Activated CD8-positive, alpha-beta memory T cell treated with anti-CD3 and anti-CD28 coated beads, Interleukin-2, amount 10 ng/mL, durations not matched to agents 7 days and 5 days (primary cell): ENCODE measurements around the gene DAGLA. TPM values are rescaled to one million over a fixed set of nuclear protein-coding genes. Genes with fewer than 3 reads are reported as not detected.
A peak's percentile ranks its signal among the peaks of the same experiment; 100 is the strongest.

Experiments
- ATAC-seq: fragments of 150-1000 bp; cut with Tn5 transposase; one replicate; pipeline ENCODE4 v1.10.0; 2021; ENCODE audit warnings: moderate library complexity
- CTCF ChIA-PET: fragments of 350-600 bp; sonication (Branson Sonifier 250); formaldehyde crosslinking; loops from one replicate; lab custom pipeline; 2021; ENCODE audit warnings: antibody characterized with exemption; lab: Charles Lee
- DNase-seq: peaks from one replicate; pipeline ENCODE4 v3.0.0-alpha.2; 2020
- H3K27ac Mint-ChIP-seq: one replicate; pipeline ENCODE4 v1.8.0; 2021; ENCODE audit warnings: mild to moderate bottlenecking, mixed read lengths
- H3K27me3 Mint-ChIP-seq: one replicate; pipeline ENCODE4 v1.8.0; 2021; ENCODE audit warnings: mixed read lengths
- H3K36me3 Mint-ChIP-seq: one replicate; pipeline ENCODE4 v1.8.0; 2021; ENCODE audit warnings: mild to moderate bottlenecking, mixed read lengths
- H3K4me1 Mint-ChIP-seq: one replicate; pipeline ENCODE4 v1.8.0; 2021; ENCODE audit warnings: mixed read lengths
- H3K4me3 Mint-ChIP-seq: one replicate; pipeline ENCODE4 v1.8.0; 2021; ENCODE audit warnings: mild to moderate bottlenecking, moderate library complexity, mixed read lengths
- H3K9me3 Mint-ChIP-seq: one replicate; pipeline ENCODE4 v1.8.0; 2022; ENCODE audit warnings: low read depth, mixed read lengths
- total RNA-seq, 2 experiments: library from RNA; stranded (reverse); gene quantifications; one replicate each; pipeline ENCODE4 v1.2.3, GENCODE V29; 2021

Gene DAGLA
- total RNA-seq, 2 experiments from 2014 or later = not detected

DNA sequence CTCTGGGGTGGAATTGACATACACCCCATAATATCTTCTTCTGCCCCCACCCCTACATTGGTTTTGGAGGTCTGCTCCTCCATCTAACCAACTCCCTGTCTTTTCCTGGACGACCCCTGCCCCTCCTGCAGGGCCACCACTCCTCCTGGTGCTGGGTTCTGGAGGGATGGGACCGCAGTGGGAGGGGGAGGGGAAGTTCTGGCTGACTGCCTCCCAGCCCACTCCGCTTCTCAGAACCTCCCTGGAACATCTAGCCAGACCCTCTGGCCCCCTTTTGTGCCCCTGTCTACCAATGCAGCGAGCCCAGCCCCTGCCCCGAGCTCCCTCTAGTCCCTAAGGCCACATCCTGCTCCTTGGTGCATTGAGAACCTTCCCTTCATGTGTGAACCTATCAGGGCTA lies 73.5 kb downstream of the DAGLA start:
- no peak for DNase-seq
- no peak overlapping the region for H3K4me3 Mint-ChIP-seq

GRCh38 chr11:61754534-61755482 lies 74.6 kb downstream of the DAGLA start:
- no peaks in the 10 kb centered on the region for H3K36me3 Mint-ChIP-seq
- no peak overlapping the region for H3K4me3 Mint-ChIP-seq
- H3K27ac Mint-ChIP-seq = no peak overlapping the region
- DNase-seq (no peak), ATAC-seq (no peak)
- H3K9me3 Mint-ChIP-seq = no peaks in the 10 kb centered on the region
- H3K4me1 Mint-ChIP-seq = peaks cover 25% of the 10 kb centered on the region
- peaks cover 29% of the 10 kb centered on the region for H3K27me3 Mint-ChIP-seq
- CTCF ChIA-PET = interaction anchor here (1.3 to 2.1 kb wide), 2 partner anchors 10 to 21 kb away, joined by 4 to 7 read pairs; no protein-coding TSS in a partner anchor

More for the DNA sequence above, 73.5 kb downstream of the DAGLA start:
- CTCF ChIA-PET = interaction anchor here (0.7 to 2.1 kb wide), 5 partner anchors 17 to 34 kb away, joined by 3 to 7 read pairs (median 4); no protein-coding TSS in a partner anchor
- Mint-ChIP-seq H3K27ac (no peak overlapping the region), H3K27me3 (peaks cover 29% of the 10 kb centered on the region), H3K9me3 (no peaks in the 10 kb centered on the region), H3K4me1 (peaks cover 25% of the 10 kb centered on the region), H3K36me3 (no peaks in the 10 kb centered on the region)
- ATAC-seq = no peak

GRCh38 chr11:61756147-61756451 lies 75.9 kb downstream of the DAGLA start:
- CTCF ChIA-PET = interaction anchor here (1.0 to 2.0 kb wide), 4 partner anchors 8 to 37 kb away, joined by 3 to 8 read pairs (median 4); partner anchors contain the start of genes FEN1 and TMEM258
- Mint-ChIP-seq H3K9me3 (no peaks in the 10 kb centered on the region), H3K36me3 (no peaks in the 10 kb centered on the region), H3K4me3 (no peak overlapping the region), H3K4me1 (peaks cover 25% of the 10 kb centered on the region), H3K27ac (peak overlapping the region; percentile 75), H3K27me3 (peaks cover 20% of the 10 kb centered on the region)
- ATAC-seq (no peak), DNase-seq (no peak)

- Mint-ChIP-seq H3K4me3 (no peak overlapping the region), H3K4me1 (peaks cover 25% of the 10 kb centered on the region), H3K36me3 (no peaks in the 10 kb centered on the region), H3K9me3 (no peaks in the 10 kb centered on the region), H3K27me3 (peaks cover 16% of the 10 kb centered on the region), H3K27ac (peak overlapping the region; percentile 75)
- DNase-seq (peak; percentile 74), ATAC-seq (peak; percentile 64)
- CTCF ChIA-PET = interaction anchor here (1.0 to 2.0 kb wide), 4 partner anchors 10 to 114 kb away, joined by 3 to 8 read pairs (median 4); partner anchors contain the start of genes FEN1 and TMEM258
These were observed 76.4 kb downstream of the DAGLA start for GRCh38 chr11:61756452-61757212.

GRCh38 chr11:61757213-61757862 lies 77.1 kb downstream of the DAGLA start:
- Mint-ChIP-seq H3K36me3 (no peaks in the 10 kb centered on the region), H3K27me3 (peaks cover 12% of the 10 kb centered on the region), H3K4me3 (no peak overlapping the region), H3K27ac (no peak overlapping the region), H3K4me1 (peaks cover 22% of the 10 kb centered on the region), H3K9me3 (no peaks in the 10 kb centered on the region)
- DNase-seq = no peak
- no peak for ATAC-seq
- CTCF ChIA-PET = interaction anchor here (0.7 to 2.0 kb wide), 4 partner anchors 8 to 114 kb away, joined by 3 to 8 read pairs (median 4); partner anchors contain the start of genes FEN1 and TMEM258

- H3K9me3 Mint-ChIP-seq = no peaks in the 10 kb centered on the region
- H3K4me1 Mint-ChIP-seq = peaks cover 13% of the 10 kb centered on the region
- H3K4me3 Mint-ChIP-seq = no peak overlapping the region
- H3K36me3 Mint-ChIP-seq = no peaks in the 10 kb centered on the region
- CTCF ChIA-PET = no interaction called here
- H3K27me3 Mint-ChIP-seq = no peaks in the 10 kb centered on the region
- DNase-seq (no peak), ATAC-seq (no peak)
- no peak overlapping the region for H3K27ac Mint-ChIP-seq
These were observed 80.8 kb downstream of the DAGLA start for GRCh38 chr11:61760946-61761345.

GRCh38 chr11:61761440-61762222 lies 81.4 kb downstream of the DAGLA start:
- Mint-ChIP-seq H3K4me1 (peaks cover 6% of the 10 kb centered on the region), H3K36me3 (no peaks in the 10 kb centered on the region), H3K9me3 (no peaks in the 10 kb centered on the region), H3K4me3 (no peak overlapping the region), H3K27ac (no peak overlapping the region), H3K27me3 (no peaks in the 10 kb centered on the region)
- DNase-seq (no peak), ATAC-seq (no peak)
- CTCF ChIA-PET = no interaction called here

GRCh38 chr11:61762223-61762615 lies 82.0 kb downstream of the DAGLA start:
- Mint-ChIP-seq H3K27me3 (no peaks in the 10 kb centered on the region), H3K27ac (no peak overlapping the region), H3K4me1 (peaks cover 1% of the 10 kb centered on the region), H3K9me3 (no peaks in the 10 kb centered on the region), H3K36me3 (no peaks in the 10 kb centered on the region), H3K4me3 (no peak overlapping the region)
- DNase-seq (no peak), ATAC-seq (no peak)
- CTCF ChIA-PET = no interaction called here

DNA sequence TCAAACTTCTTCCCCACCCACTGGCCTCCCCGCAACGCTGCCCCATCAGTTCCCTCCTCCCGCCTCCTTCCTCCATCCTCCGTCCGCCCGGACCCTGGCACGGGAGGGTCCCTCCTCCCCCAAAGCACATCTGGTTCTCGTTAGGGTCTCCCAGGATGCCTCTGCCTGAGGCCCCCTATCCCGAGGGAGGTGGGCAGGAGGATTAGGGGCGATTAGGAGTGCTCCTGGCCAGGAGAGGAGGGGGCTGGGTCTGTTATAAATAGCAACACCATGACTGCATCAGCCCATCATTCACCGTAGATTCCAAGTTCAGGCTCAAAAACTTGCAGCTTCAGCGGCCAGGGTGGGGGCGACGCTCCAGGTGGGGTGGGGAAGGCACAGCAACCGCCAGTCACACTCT lies 82.6 kb downstream of the DAGLA start:
- DNase-seq (no peak), ATAC-seq (no peak)
- H3K27ac Mint-ChIP-seq = no peak overlapping the region
- H3K36me3 Mint-ChIP-seq = no peaks in the 10 kb centered on the region
- no peaks in the 10 kb centered on the region for H3K27me3 Mint-ChIP-seq
- no peak overlapping the region for H3K4me3 Mint-ChIP-seq
- CTCF ChIA-PET = no interaction called here
- no peaks in the 10 kb centered on the region for H3K9me3 Mint-ChIP-seq
- no peaks in the 10 kb centered on the region for H3K4me1 Mint-ChIP-seq

GRCh38 chr11:61763930-61764605 lies 83.9 kb downstream of the DAGLA start:
- CTCF ChIA-PET = interaction anchor here (1.7 to 1.8 kb wide), 3 partner anchors 8 to 17 kb away, joined by 4 to 5 read pairs (median 4); no protein-coding TSS in a partner anchor
- Mint-ChIP-seq H3K27me3 (no peaks in the 10 kb centered on the region), H3K36me3 (no peaks in the 10 kb centered on the region), H3K4me3 (no peak overlapping the region), H3K27ac (no peak overlapping the region), H3K4me1 (no peaks in the 10 kb centered on the region), H3K9me3 (no peaks in the 10 kb centered on the region)
- ATAC-seq (no peak), DNase-seq (no peak)

DNA sequence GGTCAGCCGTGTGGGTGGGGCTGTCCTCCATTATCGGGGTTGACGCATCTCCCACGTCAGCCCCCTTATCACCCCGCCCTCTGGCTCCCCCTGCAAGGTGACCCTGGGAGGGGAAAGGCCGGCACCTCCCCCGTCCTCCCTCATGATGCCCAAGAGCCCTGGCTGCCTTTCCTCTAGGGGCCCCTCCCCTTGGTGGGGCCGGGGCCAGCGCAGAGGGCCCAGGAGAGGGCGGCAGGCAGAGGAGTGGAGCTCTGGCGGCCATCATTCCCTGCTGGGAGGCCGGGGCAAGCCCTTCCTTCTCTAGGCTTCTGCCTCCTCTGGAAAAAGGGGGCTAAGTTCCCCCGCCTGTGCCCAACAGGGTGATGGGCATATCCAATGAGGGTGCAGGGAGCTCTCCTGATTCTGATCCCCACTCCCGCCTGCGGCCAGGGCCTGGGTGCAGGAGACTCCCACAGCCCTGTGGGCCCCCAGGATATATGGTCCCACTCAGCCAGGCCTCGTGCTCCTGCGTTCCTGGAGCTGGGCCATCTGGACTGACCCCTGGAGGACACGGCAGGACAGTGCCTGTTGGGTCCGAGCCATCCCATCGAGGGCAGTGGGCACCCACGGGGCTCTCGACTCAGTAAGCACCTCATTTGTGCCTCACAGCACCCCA lies 84.5 kb downstream of the DAGLA start:
- Mint-ChIP-seq H3K27me3 (no peaks in the 10 kb centered on the region), H3K36me3 (no peaks in the 10 kb centered on the region), H3K27ac (no peak overlapping the region), H3K9me3 (no peaks in the 10 kb centered on the region), H3K4me1 (no peaks in the 10 kb centered on the region), H3K4me3 (no peak overlapping the region)
- no peak for DNase-seq
- ATAC-seq = no peak
- CTCF ChIA-PET = interaction anchor here (1.7 to 1.8 kb wide), 3 partner anchors 9 to 18 kb away, joined by 4 to 5 read pairs (median 4); no protein-coding TSS in a partner anchor
